HG03064 (cell line): ENCODE measurements around the gene CACNB2.

Experiments
- ATAC-seq: cut with Tn5 transposase; IDR thresholded peaks from one replicate; pipeline ENCODE4 v1.9.1; 2021; ENCODE audit warnings: low read depth; ENCODE audit not compliant: unreplicated experiment

The CACNB2 gene

DNA sequence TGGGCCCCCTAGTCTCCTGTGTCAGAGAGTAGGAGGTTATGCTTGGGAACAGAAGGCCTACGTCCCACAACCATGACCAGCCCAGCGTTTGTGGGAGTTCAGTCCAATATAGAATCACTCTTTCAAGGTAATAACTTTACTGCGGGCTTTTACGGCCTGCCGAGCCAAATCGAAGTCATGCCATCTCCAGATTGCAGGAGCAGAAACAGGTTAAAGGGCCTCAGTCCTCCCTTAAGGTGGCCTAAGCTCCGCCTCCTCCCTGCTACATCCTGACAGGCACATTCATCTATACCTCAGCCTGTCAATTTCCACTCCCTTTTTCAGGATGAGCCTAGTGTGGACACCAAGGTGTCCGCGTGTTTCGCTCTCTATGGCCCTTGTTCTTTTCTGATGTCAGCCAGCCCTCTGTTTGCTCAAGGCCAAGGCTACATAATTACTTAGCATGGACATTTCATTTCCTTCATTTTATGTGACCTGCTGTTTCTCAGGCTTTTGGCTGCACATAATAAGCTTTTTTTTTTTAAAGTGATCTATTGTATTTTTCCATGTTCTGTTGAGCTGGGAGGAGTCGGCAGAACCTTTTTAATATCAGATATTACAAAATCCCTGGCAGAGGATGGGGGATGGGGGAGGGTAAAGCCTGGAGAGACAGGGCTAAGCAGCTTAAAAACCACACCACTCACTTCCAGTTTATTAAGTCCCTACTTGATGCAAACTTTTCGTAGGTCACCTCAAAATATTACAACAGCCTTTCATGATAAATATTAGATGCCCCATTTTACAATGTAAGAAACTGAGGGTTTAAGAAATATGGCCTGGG is 84.6 kb downstream of the CACNB2 start:
- no peak for ATAC-seq

DNA sequence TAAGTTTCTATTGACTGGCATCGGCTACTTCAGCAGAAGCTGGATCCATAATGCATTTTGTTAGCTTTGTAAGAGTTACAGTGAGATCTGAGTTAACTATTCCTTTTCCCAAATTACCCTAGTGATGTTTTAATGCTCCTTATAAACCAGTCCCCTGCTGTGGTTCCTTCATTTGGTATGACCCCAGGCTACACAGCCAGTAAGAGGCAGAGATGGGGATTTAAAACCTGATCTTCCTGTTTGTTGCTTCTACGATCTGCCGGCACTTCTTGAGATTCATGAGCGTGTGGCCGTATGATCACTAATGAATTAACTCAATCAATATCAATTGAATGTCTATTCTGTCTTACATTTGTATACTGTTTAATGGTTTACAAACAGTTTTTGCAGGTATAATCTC is 86.1 kb downstream of the CACNB2 start:
- no peak for ATAC-seq

- ATAC-seq: no peak
These were observed 89.6 kb downstream of the CACNB2 start for GRCh38 chr10:18229826-18230225.

DNA sequence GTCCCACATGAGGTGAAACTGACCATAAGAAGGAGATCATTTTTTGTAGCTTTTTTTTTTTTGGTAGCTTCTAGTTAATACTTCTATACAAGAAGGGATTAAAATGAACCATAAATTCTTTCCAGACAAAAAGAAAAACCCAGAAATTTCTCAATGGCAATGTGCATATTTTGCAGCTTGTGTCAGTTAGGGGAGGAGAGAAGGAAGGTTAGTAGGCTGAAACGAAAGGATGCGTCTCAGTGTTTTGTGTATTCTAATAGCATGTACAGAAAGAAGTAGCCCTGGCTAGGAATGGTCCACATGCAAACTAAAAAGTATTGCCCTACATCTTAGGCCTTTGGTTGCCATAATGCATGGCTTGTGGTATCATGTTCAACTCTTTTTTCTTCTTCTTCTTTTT is 90.6 kb downstream of the CACNB2 start:
- no peak for ATAC-seq

DNA sequence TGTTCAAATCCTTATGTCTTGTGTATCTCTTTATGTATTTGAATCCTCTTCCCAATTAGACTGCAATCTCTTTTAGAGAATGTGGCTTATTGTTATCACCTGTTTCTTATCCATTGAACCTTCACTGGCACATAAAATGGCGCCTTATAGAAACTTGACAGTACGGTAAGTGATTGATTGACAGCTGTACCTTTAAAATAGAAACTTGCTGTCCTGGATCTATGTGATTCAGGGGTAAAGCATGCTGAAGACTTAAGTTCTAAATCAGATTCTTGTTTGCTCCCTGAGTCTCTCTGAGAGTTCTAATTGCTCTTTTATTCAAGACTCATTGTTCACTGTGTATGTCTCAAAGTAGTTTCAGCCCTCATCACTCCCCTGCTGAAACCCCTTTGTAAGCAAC is 91.3 kb downstream of the CACNB2 start:
- no peak for ATAC-seq

DNA sequence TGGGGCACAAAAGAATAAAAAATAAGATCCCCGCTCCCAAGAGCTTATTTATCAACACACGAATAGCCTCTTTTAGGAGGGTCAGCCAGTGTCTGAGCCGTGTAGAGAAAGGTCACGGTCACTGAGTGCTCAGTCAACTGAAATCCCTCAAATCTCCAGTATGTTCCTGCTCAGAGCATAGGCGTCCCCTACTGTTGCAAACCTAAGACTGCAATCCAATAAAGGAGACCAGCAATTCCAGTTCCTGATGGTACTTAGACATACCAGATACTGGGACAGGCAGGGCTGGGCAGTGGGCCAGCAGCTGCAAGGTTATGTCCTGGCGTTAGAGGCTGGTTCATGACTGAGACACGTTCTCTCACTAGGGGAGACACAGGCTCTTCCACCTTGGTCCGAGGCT is 93.6 kb downstream of the CACNB2 start:
- no peak for ATAC-seq

- no peak for ATAC-seq
These were observed 95.3 kb downstream of the CACNB2 start for GRCh38 chr10:18235477-18235876.

DNA sequence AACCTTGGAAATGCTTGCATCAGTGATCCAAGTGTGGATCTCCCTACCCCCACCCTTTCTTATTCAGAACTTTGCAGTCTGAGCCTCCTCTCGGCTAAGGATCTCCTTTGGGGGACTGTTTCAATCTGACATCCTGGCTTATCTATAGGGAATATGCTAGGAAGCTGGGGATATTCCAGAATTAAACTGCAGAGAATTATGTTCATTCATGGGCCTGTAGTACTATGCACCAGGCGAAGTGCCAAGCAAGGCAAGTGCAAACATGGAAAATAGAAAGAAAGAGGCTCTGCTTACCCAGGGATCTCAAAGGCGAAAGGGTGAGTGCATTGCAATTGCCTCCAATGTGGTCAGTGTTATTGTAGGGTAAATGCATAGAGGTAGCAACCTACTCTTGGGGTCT is 96.5 kb downstream of the CACNB2 start:
- ATAC-seq: no peak

- ATAC-seq: no peak
These were observed 98.8 kb downstream of the CACNB2 start for GRCh38 chr10:18238870-18239485.

GRCh38 chr10:18240185-18240882 is 100.1 kb downstream of the CACNB2 start:
- no peak for ATAC-seq

- ATAC-seq: no peak
These were observed 106.7 kb downstream of the CACNB2 start for GRCh38 chr10:18246967-18247366.

- ATAC-seq: no peak
These were observed 111.9 kb downstream of the CACNB2 start for GRCh38 chr10:18252086-18252485.

GRCh38 chr10:18254086-18254485 is 113.9 kb downstream of the CACNB2 start:
- ATAC-seq: no peak

DNA sequence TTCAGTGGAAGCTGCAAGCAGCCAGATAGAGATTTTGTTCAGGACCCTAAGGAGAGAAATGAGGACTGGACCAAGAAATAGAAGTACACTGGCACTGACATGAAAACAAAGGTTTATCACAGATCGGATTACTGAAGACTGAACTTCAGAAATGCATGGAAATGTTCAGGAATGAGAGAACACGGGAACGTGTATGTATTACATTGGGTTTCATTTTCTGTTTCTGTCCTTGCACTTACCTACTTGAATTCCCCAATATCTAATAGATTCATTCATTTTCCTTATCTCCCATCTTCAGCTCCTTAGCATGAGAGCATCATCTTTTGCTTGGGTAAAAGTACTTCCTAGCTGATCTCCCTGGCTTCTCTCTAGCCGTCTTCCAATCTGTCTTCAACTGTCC is 114.5 kb downstream of the CACNB2 start:
- no peak for ATAC-seq

DNA sequence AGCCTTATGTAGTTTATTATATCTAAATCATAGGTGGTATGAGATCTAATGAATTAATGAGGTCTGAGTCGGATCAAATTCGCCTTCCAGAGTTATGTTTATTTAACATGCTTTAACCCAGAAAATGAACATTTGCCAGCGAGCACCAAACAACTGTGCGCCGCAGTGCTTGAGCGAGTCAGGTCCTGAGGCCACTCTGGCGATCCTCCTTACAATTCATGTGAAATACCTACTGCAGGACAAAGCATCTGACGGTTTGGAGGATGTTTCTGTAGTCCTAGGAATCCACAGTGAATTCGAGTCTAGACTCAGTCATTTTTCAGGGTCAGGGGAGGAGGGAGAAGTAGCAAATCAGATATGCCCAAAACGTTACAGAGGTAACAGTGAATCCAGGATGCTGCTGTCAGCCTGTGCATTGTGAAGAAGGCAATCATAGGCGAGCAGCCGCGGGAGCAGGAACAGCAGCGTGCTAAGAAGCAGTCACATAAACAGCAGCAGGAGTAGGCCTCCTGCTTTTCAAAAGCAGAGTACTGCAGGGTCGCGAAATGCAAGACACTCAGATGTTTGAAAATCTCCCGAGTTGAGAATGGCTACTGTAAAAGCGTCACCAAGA is 120.2 kb downstream of the CACNB2 start:
- ATAC-seq: no peak

DNA sequence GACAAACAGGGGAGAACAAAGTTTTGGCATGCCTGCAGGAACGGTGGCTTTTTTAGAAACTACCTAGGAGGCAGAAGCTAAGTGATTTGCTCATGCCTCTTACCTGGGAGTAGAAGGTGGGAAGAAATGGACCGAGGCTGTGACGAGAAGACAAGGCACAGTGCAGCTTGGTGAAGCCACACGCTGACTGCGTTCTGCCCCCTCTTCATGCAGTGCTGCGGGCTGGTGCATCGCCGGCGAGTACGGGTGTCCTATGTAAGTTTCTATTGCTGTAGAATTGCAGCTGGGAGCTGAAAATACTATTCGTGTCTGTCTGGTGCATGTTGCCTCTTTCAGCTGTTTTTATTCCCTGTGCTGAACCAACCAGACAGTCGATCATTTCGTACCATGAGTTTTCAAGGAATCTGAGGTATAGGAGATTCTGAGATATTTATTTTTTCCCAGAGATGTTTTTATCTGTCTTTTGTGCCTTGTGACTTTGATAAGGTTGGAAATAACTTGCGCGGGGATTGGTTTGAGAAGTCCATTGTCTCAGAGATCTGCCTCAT is 120.9 kb downstream of the CACNB2 start:
- no peak for ATAC-seq

GRCh38 chr10:18261768-18262231 is 121.6 kb downstream of the CACNB2 start:
- no peak for ATAC-seq

DNA sequence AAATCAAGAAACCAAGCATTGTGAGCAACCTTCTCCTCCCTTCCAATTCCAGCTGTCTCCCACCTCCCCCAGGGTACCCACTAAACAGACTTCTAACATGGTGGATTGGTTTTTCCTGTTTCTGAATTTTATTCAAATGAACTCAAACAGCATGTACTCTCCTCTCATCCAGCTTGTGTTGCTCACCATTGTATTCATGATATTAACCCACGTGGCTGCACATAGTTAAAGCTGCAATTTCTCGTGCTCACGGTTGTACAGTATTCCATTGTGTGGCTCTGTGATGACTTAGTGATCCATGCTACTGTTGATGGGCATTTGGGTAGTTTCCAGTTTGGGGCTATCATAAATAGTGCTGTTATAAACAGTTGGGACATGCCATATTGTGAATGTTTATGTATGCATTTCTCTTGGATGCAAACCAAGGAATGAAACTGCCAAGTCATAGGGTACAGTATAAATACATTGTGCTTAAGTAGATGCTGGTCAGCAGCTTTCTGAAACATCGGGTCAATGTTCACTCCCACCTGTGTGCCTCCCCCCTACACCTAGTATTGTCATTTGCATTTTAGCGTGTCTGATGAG is 124.3 kb downstream of the CACNB2 start:
- no peak for ATAC-seq

DNA sequence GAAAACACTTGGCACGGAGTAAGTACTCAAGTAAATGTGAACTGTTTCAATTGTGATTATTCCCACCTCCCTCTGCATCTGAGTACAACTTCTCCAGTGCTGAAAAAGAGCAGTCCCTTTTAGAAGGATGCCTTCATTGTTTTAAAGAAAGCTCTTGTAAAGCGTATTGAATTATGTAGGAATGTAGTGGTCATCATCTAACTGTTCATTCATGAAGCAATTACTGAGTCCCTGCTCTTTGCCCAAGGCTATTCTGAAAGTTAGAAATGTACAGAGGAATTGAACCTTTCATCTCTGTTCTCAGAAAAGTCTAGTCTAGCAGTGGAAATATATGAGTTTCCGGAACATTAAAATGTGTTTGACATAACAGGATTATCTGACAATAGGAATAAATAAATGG is 127.8 kb downstream of the CACNB2 start:
- ATAC-seq: no peak

DNA sequence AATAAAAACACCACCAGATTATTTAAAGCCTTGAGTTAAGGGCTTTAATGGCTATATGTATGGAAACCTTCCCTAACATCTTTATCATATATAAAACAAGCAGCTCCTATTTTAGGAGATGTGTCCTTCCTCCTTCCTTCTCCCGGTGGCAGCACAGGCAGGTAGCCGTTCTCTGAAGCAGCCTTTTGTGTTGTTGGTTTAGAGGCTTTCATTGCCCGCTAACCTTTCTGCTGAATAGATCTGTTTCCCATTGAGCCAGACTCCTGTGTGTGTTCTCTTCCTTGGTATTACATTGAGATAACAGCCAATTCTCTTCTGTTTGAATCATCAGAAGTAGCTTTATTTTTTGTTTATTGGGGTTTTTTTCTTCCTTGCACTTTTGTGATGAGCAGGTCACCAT is 131.3 kb downstream of the CACNB2 start:
- no peak for ATAC-seq

DNA sequence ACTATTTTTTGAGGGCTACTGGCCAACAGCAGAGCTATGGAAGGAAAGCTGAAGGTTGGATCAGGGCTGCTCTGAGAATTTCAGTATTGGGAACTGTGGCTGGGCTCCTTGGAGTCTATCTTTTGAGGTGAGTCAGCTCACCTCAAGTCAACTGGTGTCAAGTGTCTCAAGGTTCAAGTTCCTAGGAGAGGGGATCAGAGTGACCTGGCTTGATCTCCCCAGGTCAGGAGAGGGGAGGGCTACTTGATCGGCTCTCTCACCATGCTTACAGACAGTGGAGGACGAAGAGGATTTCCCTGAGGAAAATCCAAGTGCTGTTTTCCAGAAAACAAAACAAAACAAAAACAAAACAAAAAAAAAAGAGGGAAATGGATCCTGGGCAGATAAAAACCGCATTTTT is 132.8 kb downstream of the CACNB2 start:
- ATAC-seq: no peak
